SJSA1 (cell line): ENCODE results near the gene UVRAG. TPM values are rescaled to one million over a fixed set of nuclear protein-coding genes. Genes with fewer than 3 reads are reported as not detected.

Experiments
- DNase-seq, 2 experiments: peaks; one replicate each; pipeline ENCODE4 v3.0.0-alpha.2; 2015 to 2020; ENCODE audit warnings: low spot score in 2 of 2, low read depth in 1 of 2
- H3K27ac ChIP-seq: fragments of 250-450 bp; sonication (Bioruptor Pico); 2 replicates; pipeline ENCODE4 v1.5.1; 2020; ENCODE audit warnings: mild to moderate bottlenecking, moderate library complexity
- H3K27me3 ChIP-seq: fragments of 250-450 bp; sonication (Bioruptor Pico); replicated peaks from 2 replicates; pipeline ENCODE4 v1.5.1; 2020; ENCODE audit warnings: mild to moderate bottlenecking, moderate library complexity
- H3K36me3 ChIP-seq: fragments of 250-450 bp; sonication (Bioruptor Pico); 2 replicates; pipeline ENCODE4 v1.5.1; 2020; ENCODE audit warnings: mild to moderate bottlenecking
- H3K4me1 ChIP-seq: fragments of 250-450 bp; sonication (Bioruptor Pico); replicated peaks from 2 replicates; pipeline ENCODE4 v1.6.1; 2021; ENCODE audit warnings: mild to moderate bottlenecking
- H3K4me3 ChIP-seq: fragments of 250-450 bp; sonication (Bioruptor Pico); 2 replicates; pipeline ENCODE4 v1.5.1; 2020; ENCODE audit warnings: mild to moderate bottlenecking
- H3K9me3 ChIP-seq: fragments of 250-450 bp; sonication (Bioruptor Pico); replicated peaks from 2 replicates; pipeline ENCODE4 v1.5.1; 2020; ENCODE audit warnings: mild to moderate bottlenecking
- total RNA-seq: library from RNA; depleted of rRNA; stranded (reverse); fragments of >200 nt; shearing (Covaris generic); gene quantifications from 2 replicates; pipeline ENCODE4 v1.2.3, GENCODE V29; 2014

The UVRAG gene
- total RNA-seq, 1 experiment from 2014 or later = 7.7 TPM

GRCh38 chr11:76026862-76027261 lies 211.9 kb downstream of the UVRAG start:
- DNase-seq = no peak
- Histone ChIP-seq H3K36me3 (no peaks in the 10 kb centered on the region), H3K4me3 (no peak overlapping the region), H3K9me3 (no peaks in the 10 kb centered on the region), H3K27me3 (no peaks in the 10 kb centered on the region), H3K4me1 (peaks cover 20% of the 10 kb centered on the region), H3K27ac (no peak overlapping the region)

- Histone ChIP-seq H3K9me3 (no peaks in the 10 kb centered on the region), H3K27ac (peak overlapping the region; percentile 38), H3K4me3 (no peak overlapping the region), H3K27me3 (no peaks in the 10 kb centered on the region), H3K4me1 (peaks cover 18% of the 10 kb centered on the region), H3K36me3 (no peaks in the 10 kb centered on the region)
- peak in 1 of 2 experiments; percentile 48 for DNase-seq
These were observed 215.3 kb downstream of the UVRAG start for GRCh38 chr11:76030286-76030685.

GRCh38 chr11:76030968-76031590 lies 216.1 kb downstream of the UVRAG start:
- no peaks in the 10 kb centered on the region for H3K27me3 ChIP-seq
- H3K4me1 ChIP-seq = peaks cover 17% of the 10 kb centered on the region
- no peak for DNase-seq
- no peak overlapping the region for H3K4me3 ChIP-seq
- H3K27ac ChIP-seq = 0 out of 2 replicates have a peak overlapping the region, but pooled peaks have one; percentile 38
- no peaks in the 10 kb centered on the region for H3K9me3 ChIP-seq
- H3K36me3 ChIP-seq = no peaks in the 10 kb centered on the region

DNA sequence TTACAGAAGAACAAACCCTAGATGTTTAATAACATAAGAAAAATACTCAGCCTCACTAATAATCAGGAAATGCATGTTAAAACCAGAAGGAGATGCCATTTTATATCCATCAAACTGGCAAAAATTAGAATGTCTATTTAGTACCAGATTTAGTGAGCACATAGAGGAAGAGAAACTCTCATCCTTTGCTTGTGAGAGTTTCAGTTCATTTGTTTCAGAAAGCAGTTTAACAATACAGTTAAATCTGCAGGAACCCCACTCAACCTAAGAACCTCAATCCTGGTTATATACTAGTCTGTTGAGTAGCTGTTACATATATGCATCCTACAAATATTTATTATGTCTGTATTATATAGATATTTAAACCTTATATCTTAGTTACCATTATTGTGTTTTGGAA lies 218.7 kb downstream of the UVRAG start:
- no peak for DNase-seq
- Histone ChIP-seq H3K27ac (no peak overlapping the region), H3K4me3 (no peak overlapping the region), H3K4me1 (peaks cover 17% of the 10 kb centered on the region), H3K36me3 (no peaks in the 10 kb centered on the region), H3K27me3 (no peaks in the 10 kb centered on the region), H3K9me3 (no peaks in the 10 kb centered on the region)

DNA sequence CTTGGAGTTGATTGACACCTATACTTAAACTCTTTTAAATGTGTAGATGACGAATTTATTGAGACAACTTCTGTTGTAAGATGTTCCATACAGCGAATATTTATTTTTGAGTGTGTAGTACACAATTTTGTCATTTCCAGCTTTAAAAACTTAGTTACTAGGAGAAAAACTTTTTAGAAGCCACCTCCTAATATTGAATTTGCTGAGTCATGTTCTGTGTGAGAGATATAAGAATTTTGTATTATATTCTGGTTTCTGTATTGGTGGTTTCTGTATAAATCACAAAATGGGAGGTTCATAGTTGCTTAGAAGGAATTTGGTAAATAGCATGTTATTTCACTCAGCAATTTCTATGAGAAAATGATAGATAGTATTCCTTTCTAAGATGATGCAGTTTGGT lies 220.0 kb downstream of the UVRAG start:
- no peaks in the 10 kb centered on the region for H3K36me3 ChIP-seq
- H3K27ac ChIP-seq = no peak overlapping the region
- no peaks in the 10 kb centered on the region for H3K9me3 ChIP-seq
- peaks cover 13% of the 10 kb centered on the region for H3K4me1 ChIP-seq
- no peaks in the 10 kb centered on the region for H3K27me3 ChIP-seq
- no peak for DNase-seq
- H3K4me3 ChIP-seq = no peak overlapping the region

- Histone ChIP-seq H3K27me3 (no peaks in the 10 kb centered on the region), H3K27ac (no peak overlapping the region), H3K4me3 (no peak overlapping the region), H3K9me3 (no peaks in the 10 kb centered on the region), H3K4me1 (no peaks in the 10 kb centered on the region), H3K36me3 (no peaks in the 10 kb centered on the region)
- DNase-seq = no peak
These were observed 223.6 kb downstream of the UVRAG start for GRCh38 chr11:76038608-76039007.

DNA sequence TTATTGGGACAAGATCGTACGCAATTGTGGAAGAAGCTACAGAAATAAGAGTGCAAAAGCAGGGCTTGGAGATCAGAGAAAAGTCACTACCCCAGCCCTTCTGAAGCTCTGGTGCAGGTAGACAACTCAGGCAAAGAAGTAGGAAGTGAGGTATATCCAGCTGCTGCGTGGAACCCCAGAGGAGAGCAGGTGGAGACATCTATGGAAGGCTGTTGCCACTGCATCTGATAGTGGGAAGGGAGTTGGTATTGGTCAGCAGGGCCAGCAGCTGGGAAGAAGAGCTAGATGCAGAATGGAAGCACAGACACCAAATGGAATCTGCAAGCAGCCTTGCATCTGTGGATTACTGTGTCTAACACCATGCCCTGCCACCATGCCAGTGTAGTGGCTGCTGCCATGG lies 226.2 kb downstream of the UVRAG start:
- H3K27me3 ChIP-seq = no peaks in the 10 kb centered on the region
- no peak overlapping the region for H3K4me3 ChIP-seq
- no peaks in the 10 kb centered on the region for H3K9me3 ChIP-seq
- H3K27ac ChIP-seq = no peak overlapping the region
- DNase-seq = no peak
- H3K4me1 ChIP-seq = no peaks in the 10 kb centered on the region
- no peaks in the 10 kb centered on the region for H3K36me3 ChIP-seq

- no peaks in the 10 kb centered on the region for H3K36me3 ChIP-seq
- no peaks in the 10 kb centered on the region for H3K27me3 ChIP-seq
- H3K4me3 ChIP-seq = no peak overlapping the region
- no peak overlapping the region for H3K27ac ChIP-seq
- H3K4me1 ChIP-seq = no peaks in the 10 kb centered on the region
- DNase-seq = no peak
- no peaks in the 10 kb centered on the region for H3K9me3 ChIP-seq
These were observed 229.8 kb downstream of the UVRAG start for GRCh38 chr11:76044750-76045320.

DNA sequence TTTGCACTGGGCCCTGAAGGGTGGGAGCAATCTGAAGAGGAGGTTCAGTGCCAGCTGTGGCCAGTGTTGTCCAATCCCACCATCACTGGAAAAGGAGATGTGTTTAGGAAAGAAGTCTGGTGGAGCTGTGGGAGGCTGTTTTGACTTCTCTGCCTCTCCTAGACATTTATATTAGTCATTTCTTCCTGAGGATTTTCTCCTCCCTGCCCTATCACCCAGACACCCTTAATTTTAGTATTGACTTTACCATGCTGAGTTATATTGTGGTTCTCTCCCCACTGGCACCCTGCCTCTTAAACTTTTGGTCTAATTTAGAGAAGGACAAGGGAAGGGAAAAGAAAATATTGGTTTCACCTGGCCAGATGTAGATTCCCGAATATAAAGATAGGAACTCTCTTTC lies 232.2 kb downstream of the UVRAG start:
- no peak overlapping the region for H3K27ac ChIP-seq
- no peak overlapping the region for H3K4me3 ChIP-seq
- no peaks in the 10 kb centered on the region for H3K36me3 ChIP-seq
- H3K9me3 ChIP-seq = no peaks in the 10 kb centered on the region
- DNase-seq = no peak
- H3K4me1 ChIP-seq = no peaks in the 10 kb centered on the region
- no peaks in the 10 kb centered on the region for H3K27me3 ChIP-seq

GRCh38 chr11:76047766-76048165 lies 232.8 kb downstream of the UVRAG start:
- no peak for DNase-seq
- no peaks in the 10 kb centered on the region for H3K4me1 ChIP-seq
- no peaks in the 10 kb centered on the region for H3K9me3 ChIP-seq
- no peak overlapping the region for H3K27ac ChIP-seq
- no peaks in the 10 kb centered on the region for H3K27me3 ChIP-seq
- H3K4me3 ChIP-seq = no peak overlapping the region
- no peaks in the 10 kb centered on the region for H3K36me3 ChIP-seq

DNA sequence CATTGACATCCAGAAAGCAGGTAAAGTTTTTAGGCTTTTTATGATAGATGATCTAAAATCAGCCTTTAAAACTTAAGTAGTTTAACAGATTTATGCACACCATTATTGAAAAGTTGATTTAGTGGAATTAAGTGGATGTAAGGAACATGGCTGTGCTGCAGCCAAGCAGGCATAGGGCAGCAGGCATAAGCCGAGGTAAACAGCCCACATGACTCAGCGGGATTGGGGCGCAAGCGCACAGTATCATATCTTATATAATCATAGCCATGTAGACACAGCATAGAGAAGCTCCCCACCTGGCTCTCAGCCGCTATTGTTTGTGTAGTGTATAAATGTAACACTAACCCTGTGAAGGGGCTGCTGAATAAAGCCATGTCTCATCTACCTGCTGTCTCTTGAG lies 233.8 kb downstream of the UVRAG start:
- H3K4me3 ChIP-seq = no peak overlapping the region
- no peaks in the 10 kb centered on the region for H3K27me3 ChIP-seq
- no peak for DNase-seq
- H3K9me3 ChIP-seq = no peaks in the 10 kb centered on the region
- H3K36me3 ChIP-seq = no peaks in the 10 kb centered on the region
- H3K4me1 ChIP-seq = no peaks in the 10 kb centered on the region
- no peak overlapping the region for H3K27ac ChIP-seq

- H3K4me3 ChIP-seq = no peak overlapping the region
- no peaks in the 10 kb centered on the region for H3K27me3 ChIP-seq
- no peaks in the 10 kb centered on the region for H3K36me3 ChIP-seq
- no peaks in the 10 kb centered on the region for H3K4me1 ChIP-seq
- H3K27ac ChIP-seq = no peak overlapping the region
- H3K9me3 ChIP-seq = no peaks in the 10 kb centered on the region
- peak in 1 of 2 experiments; percentile 4 for DNase-seq
These were observed 234.5 kb downstream of the UVRAG start for GRCh38 chr11:76049511-76049910.

DNA sequence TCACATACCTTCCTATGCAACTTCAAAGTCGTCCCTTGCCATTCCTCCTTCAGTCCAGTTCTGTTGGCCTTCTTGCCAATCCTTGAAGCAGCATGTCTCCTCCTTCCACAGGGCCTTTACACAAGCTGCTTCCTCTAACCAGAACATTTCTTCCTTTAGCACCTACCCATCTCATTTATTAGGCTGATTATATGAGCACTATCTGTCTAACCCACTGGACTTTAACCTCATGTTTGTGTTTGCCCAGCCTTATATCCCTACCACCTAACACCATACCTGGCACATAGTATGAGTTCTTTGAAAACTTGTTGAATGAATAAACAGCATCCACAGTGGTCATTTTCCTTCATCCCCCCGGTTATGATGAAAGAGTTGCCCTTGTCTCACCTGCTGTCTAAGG lies 236.9 kb downstream of the UVRAG start:
- no peaks in the 10 kb centered on the region for H3K36me3 ChIP-seq
- DNase-seq = no peak
- no peak overlapping the region for H3K27ac ChIP-seq

DNA sequence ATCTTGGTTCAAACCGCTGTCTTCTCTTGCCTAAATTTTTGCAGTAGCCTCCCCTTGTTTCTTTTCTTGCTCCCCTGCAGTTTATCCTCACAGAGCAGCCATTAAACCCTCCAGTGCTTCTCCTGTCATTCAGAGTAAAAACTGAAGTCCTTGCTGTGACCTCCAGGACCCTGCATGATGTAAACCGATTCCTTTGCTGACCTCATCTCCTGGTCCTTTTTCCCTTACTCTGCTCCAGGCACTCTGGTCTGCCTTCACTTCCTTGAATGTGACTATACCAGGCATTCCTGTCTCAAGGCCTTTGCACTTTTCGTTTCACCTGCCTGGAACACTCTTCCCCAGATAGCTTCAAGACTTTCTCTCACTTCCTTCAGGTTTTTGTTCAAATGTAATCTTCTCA lies 239.3 kb downstream of the UVRAG start:
- no peaks in the 10 kb centered on the region for H3K4me1 ChIP-seq
- H3K36me3 ChIP-seq = no peaks in the 10 kb centered on the region
- no peak for DNase-seq
- H3K27ac ChIP-seq = no peak overlapping the region
- H3K4me3 ChIP-seq = no peak overlapping the region
- no peaks in the 10 kb centered on the region for H3K9me3 ChIP-seq
- H3K27me3 ChIP-seq = no peaks in the 10 kb centered on the region

More for the DNA sequence above, 236.9 kb downstream of the UVRAG start:
- no peaks in the 10 kb centered on the region for H3K9me3 ChIP-seq
- H3K4me3 ChIP-seq = no peak overlapping the region
- H3K27me3 ChIP-seq = no peaks in the 10 kb centered on the region
- H3K4me1 ChIP-seq = no peaks in the 10 kb centered on the region

DNA sequence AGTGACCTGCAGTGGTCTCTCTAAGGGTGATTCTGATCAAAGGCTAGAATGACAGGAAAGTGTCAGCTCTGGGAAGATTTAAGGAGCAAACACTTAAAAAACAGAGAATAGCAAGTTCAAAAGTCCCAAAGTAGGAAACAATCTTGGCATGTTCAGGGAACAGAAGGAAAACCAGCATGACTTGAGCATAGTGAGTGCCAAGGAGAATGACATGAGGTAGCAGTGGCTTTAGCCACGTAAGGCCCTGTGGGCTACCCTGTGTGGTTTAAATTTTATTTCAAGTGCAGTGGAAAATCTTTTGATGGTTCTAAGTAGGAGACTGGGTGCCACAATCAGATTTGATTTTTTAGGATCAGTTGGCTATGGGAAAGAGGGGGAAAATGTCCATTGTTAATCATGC lies 241.9 kb downstream of the UVRAG start:
- Histone ChIP-seq H3K9me3 (no peaks in the 10 kb centered on the region), H3K36me3 (no peaks in the 10 kb centered on the region), H3K4me3 (no peak overlapping the region), H3K27me3 (no peaks in the 10 kb centered on the region), H3K4me1 (no peaks in the 10 kb centered on the region), H3K27ac (no peak overlapping the region)
- no peak for DNase-seq
